Thymus (tissue), 14 donors: ENCODE data around the gene ASS1. TPM values are rescaled to one million over a fixed set of nuclear protein-coding genes. Genes with fewer than 3 reads are reported as not detected.
A peak's percentile ranks its signal among the peaks of the same experiment; 100 is the strongest.
"Not testable (repeated sequence)": the region's sequence is repeated elsewhere in the genome, so short reads cannot be mapped to it uniquely, and the experiment has no call there.

Experiments
- DNase-seq, 9 donors: peaks; one replicate each; pipeline ENCODE4 v3.0.0-alpha.2; 2013; ENCODE audit warnings: low spot score in 9 of 9, low read depth in 6 of 9, missing footprints in 1 of 9
- H3K27ac ChIP-seq, 2 donors: one replicate each; pipeline ENCODE4 v1.5.1; 2013; ENCODE audit warnings: control low read depth in 1 of 2, low read depth in 1 of 2, low read length in 1 of 2, mild to moderate bottlenecking in 1 of 2, moderate library complexity in 1 of 2
- H3K27me3 ChIP-seq, 2 donors: one replicate each; pipeline ENCODE4 v1.5.1; 2013; ENCODE audit warnings: low read length in 1 of 2; ENCODE audit not compliant: control insufficient read depth in 2 of 2, insufficient read depth in 1 of 2
- H3K36me3 ChIP-seq, 2 donors: one replicate each; pipeline ENCODE4 v1.5.1; 2013; ENCODE audit warnings: low read length in 1 of 2, mild to moderate bottlenecking in 1 of 2, moderate library complexity in 1 of 2; ENCODE audit not compliant: control insufficient read depth in 2 of 2, insufficient read depth in 2 of 2
- H3K4me1 ChIP-seq, 2 donors: one replicate each; pipeline ENCODE4 v1.5.1; 2013; ENCODE audit warnings: low read length in 2 of 2; ENCODE audit not compliant: control insufficient read depth in 2 of 2, insufficient read depth in 2 of 2
- H3K4me3 ChIP-seq, 2 donors: one replicate each; pipeline ENCODE4 v1.5.1; 2013; ENCODE audit warnings: low read length in 2 of 2, control low read depth in 1 of 2, mild to moderate bottlenecking in 1 of 2
- H3K9me3 ChIP-seq, 2 donors: one replicate each; pipeline ENCODE4 v1.5.1; 2013; ENCODE audit warnings: low read length in 1 of 2, mild to moderate bottlenecking in 1 of 2; ENCODE audit not compliant: control insufficient read depth in 2 of 2, insufficient read depth in 1 of 2
- WGBS: extraction: QIAGEN DNeasy Blood & Tissue Kit; methylation state at CpG from one replicate; pipeline ENCODE4 v1.1.7; 2013; 5-methylcytosine and 5-hydroxymethylcytosine counted together
- long read RNA-seq, 10 donors: transcript quantifications; one replicate each; lab custom pipeline, GENCODE V29; 2026
- polyA plus RNA-seq: library from polyadenylated mRNA; stranded (reverse); fragments of 200-250 nt; gene quantifications from one replicate; pipeline ENCODE4 v1.2.3, GENCODE V29; 2013
- total RNA-seq: library from RNA; stranded (reverse); fragments of 120-200 nt; gene quantifications from one replicate; pipeline ENCODE4 v1.2.4, GENCODE V29; 2013
- donor health status: healthy.

ASS1 gene
- total RNA-seq (9.1 TPM), polyA plus RNA-seq (30.4 TPM)
- long read RNA-seq, donor 1, result 0 reads
- long read RNA-seq, donor 2, result 0 reads
- long read RNA-seq, donor 3, partial matches to known transcripts, result 0 of 3 reads
- long read RNA-seq, donor 3, other reads (novel, unspliced or antisense), result 0 of 3 reads
- long read RNA-seq, donor 4, result 0 reads
- long read RNA-seq, donor 5, transcript ASS1-201 (15 exons, 1,564 nt), result major isoform, 33 of 49 reads
- long read RNA-seq, donor 5, partial matches to known transcripts, result 16 of 49 reads
- long read RNA-seq, donor 5, other reads (novel, unspliced or antisense), result 0 of 49 reads
- long read RNA-seq, donor 6, partial matches to known transcripts, result 0 of 2 reads
- long read RNA-seq, donor 6, other reads (novel, unspliced or antisense), result 0 of 2 reads
- long read RNA-seq, donor 7, partial matches to known transcripts, result 0 of 1 reads
- long read RNA-seq, donor 7, other reads (novel, unspliced or antisense), result 0 of 1 reads
- long read RNA-seq, donor 8, partial matches to known transcripts, result 0 of 1 reads
- long read RNA-seq, donor 8, other reads (novel, unspliced or antisense), result 0 of 1 reads
- long read RNA-seq, donor 9, partial matches to known transcripts, result 0 of 1 reads
- long read RNA-seq, donor 9, other reads (novel, unspliced or antisense), result 0 of 1 reads
- long read RNA-seq, donor 10, partial matches to known transcripts, result 0 of 2 reads
- long read RNA-seq, donor 10, other reads (novel, unspliced or antisense), result 0 of 2 reads

DNA sequence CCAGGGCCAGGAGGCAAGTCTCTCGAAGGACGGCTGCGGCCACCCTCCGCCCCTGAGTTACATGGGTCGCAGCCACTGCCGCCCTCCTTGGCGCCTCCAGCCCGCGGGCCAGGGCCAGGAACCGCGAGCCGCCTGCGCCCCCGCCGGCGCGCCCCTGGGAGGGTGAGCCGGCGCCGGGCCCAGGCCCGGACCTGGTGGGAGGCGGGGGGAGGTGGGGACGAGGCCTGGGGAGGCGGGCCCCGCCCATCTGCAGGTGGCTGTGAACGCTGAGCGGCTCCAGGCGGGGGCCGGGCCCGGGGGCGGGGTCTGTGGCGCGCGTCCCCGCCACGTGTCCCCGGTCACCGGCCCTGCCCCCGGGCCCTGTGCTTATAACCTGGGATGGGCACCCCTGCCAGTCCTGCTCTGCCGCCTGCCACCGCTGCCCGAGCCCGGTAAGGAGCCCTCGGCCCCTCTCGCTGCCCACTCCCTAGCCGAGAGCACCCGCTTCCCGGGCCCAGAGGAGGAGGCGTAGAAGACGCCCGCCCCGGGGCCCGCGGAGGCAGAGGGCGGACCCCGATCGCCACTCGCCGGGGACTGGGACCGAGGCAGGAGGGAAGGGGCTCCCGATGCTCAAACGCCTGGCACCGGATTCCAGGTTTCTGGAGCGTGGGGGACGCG, at the start of gene ASS1:
TSS of gene ASS1 (plus strand) at position 397 of the 657 bp plus-strand sequence. CDS start 7,268 bp downstream, outside the sequence.
- WGBS, result 1% methylated on average over 66 of the region's 66 CpGs
- Histone ChIP-seq H3K4me1 (peaks cover 3 to 8% of the 10 kb centered on the region in 2 donors), H3K27me3 (peaks cover 29 to 61% of the 10 kb centered on the region in 2 donors), H3K36me3 (no peaks in the 10 kb centered on the region), H3K4me3 (peak within 1 kb of the TSS; percentile 16 to 36), H3K27ac (no peak within 1 kb of the TSS), H3K9me3 (peaks cover 0 to 4% of the 10 kb centered on the region in 2 donors)
- peak in 5 of 9 donors; percentile 23 to 59 (median 32) for DNase-seq

DNA sequence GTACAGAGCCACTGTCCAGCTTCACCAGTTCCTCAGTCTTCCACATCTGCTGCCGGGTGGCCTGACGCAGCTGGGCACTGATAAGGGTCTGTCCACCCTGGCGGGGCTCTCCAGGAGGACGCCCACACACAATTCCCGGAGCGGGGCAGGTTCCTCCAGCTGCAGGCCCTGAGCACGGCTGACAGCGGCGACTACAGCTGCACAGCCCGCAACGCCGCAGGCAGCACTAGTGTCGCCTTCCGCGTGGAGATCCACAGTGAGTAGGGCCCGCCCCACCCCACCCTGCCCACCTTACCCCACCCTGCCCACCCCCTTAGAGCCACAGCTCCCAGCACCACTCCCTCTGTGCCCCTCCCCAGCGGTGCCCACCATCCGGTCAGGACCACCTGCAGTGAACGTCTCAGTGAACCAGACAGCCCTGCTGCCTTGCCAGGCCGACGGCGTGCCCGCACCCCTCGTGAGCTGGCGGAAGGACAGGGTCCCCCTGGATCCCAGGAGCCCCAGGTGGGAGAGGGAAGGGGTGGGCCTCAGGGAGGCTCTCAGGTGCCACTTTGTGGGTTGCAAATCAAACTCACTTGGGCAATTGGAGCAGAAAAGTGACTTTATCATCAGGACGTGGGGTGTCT, 48.8 kb upstream of the ASS1 start:
- Histone ChIP-seq H3K9me3 (no peaks in the 10 kb centered on the region), H3K4me3 (no peak overlapping the region), H3K27ac (no peak overlapping the region), H3K27me3 (peaks cover 0 to 2% of the 10 kb centered on the region in 2 donors), H3K4me1 (no peaks in the 10 kb centered on the region), H3K36me3 (no peaks in the 10 kb centered on the region)
- DNase-seq, result no peak
- 97% methylated on average over 26 of the region's 26 CpGs for WGBS

GRCh38 chr9:130396581-130396980, 48.2 kb upstream of the ASS1 start:
- 97% methylated on average over 4 of the region's 4 CpGs for WGBS
- DNase-seq, result no peak
- Histone ChIP-seq H3K27me3 (peaks cover 0 to 2% of the 10 kb centered on the region in 2 donors), H3K4me1 (no peaks in the 10 kb centered on the region), H3K36me3 (no peaks in the 10 kb centered on the region), H3K27ac (no peak overlapping the region), H3K9me3 (no peaks in the 10 kb centered on the region), H3K4me3 (no peak overlapping the region)

DNA sequence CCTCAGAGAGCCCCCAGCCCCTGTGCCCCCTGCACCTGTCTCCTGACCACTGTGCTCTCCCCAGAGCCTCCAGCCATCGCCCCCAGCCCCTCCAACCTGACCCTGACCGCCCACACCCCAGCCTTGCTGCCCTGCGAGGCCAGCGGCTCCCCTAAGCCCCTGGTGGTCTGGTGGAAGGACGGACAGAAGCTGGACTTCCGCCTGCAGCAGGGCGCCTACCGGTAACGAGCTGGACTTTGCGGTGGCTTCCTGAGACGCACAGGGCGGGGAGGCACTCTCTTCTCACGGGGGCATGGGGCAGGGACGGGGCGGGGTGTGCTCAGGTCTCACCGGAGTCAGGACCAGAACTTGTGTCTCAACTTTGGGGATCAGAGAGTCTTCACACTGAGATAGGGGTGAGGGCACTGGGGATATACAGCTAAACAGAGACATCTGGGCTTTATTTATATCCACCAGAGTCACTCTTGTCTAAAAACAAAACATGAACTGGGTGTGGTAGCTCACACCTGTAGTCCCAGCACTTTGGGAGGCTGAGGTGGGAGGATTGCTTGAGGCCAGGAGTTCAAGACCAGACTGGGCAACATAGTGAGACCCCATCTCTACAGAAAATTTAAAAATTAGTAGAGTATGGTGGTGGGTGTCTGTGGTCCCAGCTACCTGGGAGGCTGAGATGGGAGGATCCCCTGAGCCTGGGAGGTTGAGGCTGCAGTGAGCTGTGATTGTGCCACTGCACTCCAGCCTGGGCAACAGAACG, 46.1 kb upstream of the ASS1 start:
- H3K4me3 ChIP-seq, result no peak overlapping the region
- no peaks in the 10 kb centered on the region for H3K4me1 ChIP-seq
- DNase-seq, result no peak
- H3K27me3 ChIP-seq, result peaks cover 0 to 2% of the 10 kb centered on the region in 2 donors
- no peaks in the 10 kb centered on the region for H3K36me3 ChIP-seq
- no peaks in the 10 kb centered on the region for H3K9me3 ChIP-seq
- no peak overlapping the region for H3K27ac ChIP-seq
- 91% methylated on average over 17 of the region's 17 CpGs for WGBS

DNA sequence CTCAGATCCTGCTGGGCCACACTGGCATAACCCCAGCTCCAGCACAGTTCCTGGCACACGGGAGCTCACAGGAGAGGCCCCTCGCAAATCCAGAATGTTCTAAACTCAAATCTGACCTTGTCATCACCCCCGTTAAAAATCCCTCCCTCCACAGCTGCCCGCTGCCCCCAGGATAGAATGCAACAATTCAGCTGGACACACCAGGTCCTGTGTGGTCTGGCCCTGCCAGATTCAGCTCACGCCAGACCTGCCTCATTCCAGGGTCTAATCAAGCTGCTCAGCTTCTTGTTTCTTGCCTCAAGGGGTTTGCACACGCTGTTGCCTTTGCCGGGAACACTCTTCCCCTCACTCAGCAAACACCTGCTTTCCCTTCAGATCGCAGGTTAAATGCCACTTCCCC, 45.0 kb upstream of the ASS1 start:
- no peak overlapping the region for H3K4me3 ChIP-seq
- no peaks in the 10 kb centered on the region for H3K9me3 ChIP-seq
- no peak for DNase-seq
- 81% methylated on average over 8 of the region's 8 CpGs for WGBS
- peaks cover 0 to 2% of the 10 kb centered on the region in 2 donors for H3K27me3 ChIP-seq
- no peak overlapping the region for H3K27ac ChIP-seq
- no peaks in the 10 kb centered on the region for H3K36me3 ChIP-seq
- no peaks in the 10 kb centered on the region for H3K4me1 ChIP-seq

DNA sequence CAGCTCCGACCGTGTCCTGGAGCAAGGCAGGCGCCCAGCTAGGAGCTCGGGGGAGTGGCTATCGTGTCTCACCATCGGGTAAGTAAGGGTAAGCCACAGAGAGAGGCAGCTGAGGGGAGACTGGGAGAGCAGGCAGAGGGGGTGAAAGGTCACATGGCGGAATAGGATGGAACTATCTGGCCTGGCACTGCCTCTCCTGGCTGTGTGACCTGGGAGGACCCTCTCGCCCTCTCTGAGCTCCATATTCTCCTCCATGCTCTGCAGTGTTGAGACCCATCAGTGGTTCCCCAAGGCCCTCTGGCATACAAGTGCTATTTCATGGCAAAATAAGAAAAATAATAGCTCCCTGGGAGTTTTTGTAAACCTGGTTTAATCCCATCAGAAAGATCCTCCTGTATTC, 43.9 kb upstream of the ASS1 start:
- no peaks in the 10 kb centered on the region for H3K4me1 ChIP-seq
- no peak overlapping the region for H3K27ac ChIP-seq
- no peak for DNase-seq
- H3K9me3 ChIP-seq, result no peaks in the 10 kb centered on the region
- WGBS, result 97% methylated on average over 8 of the region's 8 CpGs
- H3K4me3 ChIP-seq, result no peak overlapping the region
- H3K36me3 ChIP-seq, result no peaks in the 10 kb centered on the region
- peaks cover 0 to 2% of the 10 kb centered on the region in 2 donors for H3K27me3 ChIP-seq

DNA sequence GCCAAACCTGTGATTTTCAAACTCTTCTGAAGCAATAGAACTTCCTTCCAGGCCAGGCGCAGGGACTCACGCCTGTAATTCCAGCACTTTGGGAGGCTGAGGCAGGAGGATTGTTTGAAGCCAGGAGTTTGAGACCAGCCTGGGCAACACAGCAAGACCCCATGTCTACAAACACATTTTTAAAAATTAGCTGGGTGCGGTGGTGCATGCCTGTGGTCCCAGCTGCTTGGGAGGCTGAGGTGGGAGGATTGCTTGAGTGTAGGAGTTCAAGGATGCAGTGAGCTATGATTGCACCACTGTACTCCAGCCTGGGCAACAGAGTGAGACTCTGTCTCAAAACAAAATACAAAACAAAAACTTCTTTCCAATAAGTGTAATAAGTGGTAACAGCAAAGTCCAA, 43.0 kb upstream of the ASS1 start:
- not testable (repeated sequence) for DNase-seq
- WGBS, result 97% methylated on average over 3 of the region's 3 CpGs

GRCh38 chr9:130402243-130402642, 42.5 kb upstream of the ASS1 start:
- Histone ChIP-seq H3K27me3 (peaks cover 0 to 2% of the 10 kb centered on the region in 2 donors), H3K9me3 (no peaks in the 10 kb centered on the region), H3K4me1 (no peaks in the 10 kb centered on the region), H3K4me3 (no peak overlapping the region), H3K27ac (no peak overlapping the region), H3K36me3 (no peaks in the 10 kb centered on the region)
- no peak for DNase-seq
- 98% methylated on average over 3 of the region's 3 CpGs for WGBS

More for the DNA sequence above, 43.0 kb upstream of the ASS1 start:
- H3K4me1 ChIP-seq, H3K27ac ChIP-seq, H3K36me3 ChIP-seq, H3K9me3 ChIP-seq, H3K27me3 ChIP-seq, H3K4me3 ChIP-seq: not testable (repeated sequence)
